ENCODE data around the gene CREG1. TPM values are rescaled to one million over a fixed set of nuclear protein-coding genes. Genes with fewer than 3 reads are reported as not detected.

The CREG1 gene
- total RNA-seq, 1 experiment from 2014 or later = 91.5 TPM

- Mint-ChIP-seq H3K4me1 (ENCODE audit: low read depth, unreplicated experiment) (peaks cover 14% of the 10 kb centered on the region), H3K36me3 (ENCODE audit: insufficient read depth, unreplicated experiment) (no peaks in the 10 kb centered on the region), H3K4me3 (ENCODE audit: unreplicated experiment) (no peak overlapping the region), H3K27ac (ENCODE audit: unreplicated experiment) (no peak overlapping the region), H3K9me3 (ENCODE audit: unreplicated experiment) (no peaks in the 10 kb centered on the region), H3K27me3 (ENCODE audit: insufficient read depth, unreplicated experiment) (no peaks in the 10 kb centered on the region)
- POLR2A ChIA-PET = no interaction called here
- Histone ChIP-seq H3K4me3 (ENCODE audit: low read depth, low read length) (no peak overlapping the region), H3K9me3 (peaks cover 3% of the 10 kb centered on the region; the same call in 1 of the 2 replicates), H3K36me3 (ENCODE audit: control insufficient read depth, insufficient read depth, low read length) (no peaks in the 10 kb centered on the region), H3K27me3 (replicated peaks; ENCODE audit: control insufficient read depth, insufficient read depth, low read length) (no peaks in the 10 kb centered on the region), H3K4me1 (peaks cover 16% of the 10 kb centered on the region)
- TF ChIP-seq CTCF (IDR thresholded peaks at IDR 0.05; ENCODE audit: insufficient read depth in 1 of 2, low read depth in 1 of 2, low read length in 1 of 2, severe bottlenecking in 1 of 2, unreplicated experiment in 1 of 2) = no peak
- BruUV-seq (replicated peaks) = no TSS peak
- DNase-seq = no peak
- CTCF ChIA-PET = interaction anchor here (0.7 kb wide), 1 partner anchor 62 kb away, joined by 7 read pairs; no protein-coding TSS in a partner anchor
- intact Hi-C loops (cut with micrococcal nuclease; ENCODE audit: unreplicated experiment) = no loop called here
Measured at GRCh38 chr1:167528057-167528728, 25.4 kb downstream of the CREG1 start.

GRCh38 chr1:167526667-167527383 lies 26.7 kb downstream of the CREG1 start:
- H3K36me3 Mint-ChIP-seq (ENCODE audit: insufficient read depth, unreplicated experiment) = no peaks in the 10 kb centered on the region
- intact Hi-C loops (cut with micrococcal nuclease; ENCODE audit: unreplicated experiment) = no loop called here
- ChIA-PET CTCF (no interaction called here), POLR2A (interaction anchor here (0.6 kb wide), 1 partner anchor 307 kb away, joined by 3 read pairs; no protein-coding TSS in a partner anchor)
- Histone ChIP-seq H3K27me3 (replicated peaks; ENCODE audit: control insufficient read depth, insufficient read depth, low read length) (no peaks in the 10 kb centered on the region), H3K36me3 (ENCODE audit: control insufficient read depth, insufficient read depth, low read length) (no peaks in the 10 kb centered on the region), H3K4me3 (ENCODE audit: low read depth, low read length) (no peak overlapping the region), H3K9me3 (peaks cover 5% of the 10 kb centered on the region; the same call in 1 of the 2 replicates), H3K4me1 (peaks cover 3% of the 10 kb centered on the region; the same call in 1 of the 2 replicates)
- H3K4me3 Mint-ChIP-seq (ENCODE audit: unreplicated experiment) = no peak overlapping the region
- DNase-seq = no peak
- BruUV-seq (replicated peaks) = no TSS peak
- no peak for TF ChIP-seq CTCF (IDR thresholded peaks at IDR 0.05; ENCODE audit: insufficient read depth in 1 of 2, low read depth in 1 of 2, low read length in 1 of 2, severe bottlenecking in 1 of 2, unreplicated experiment in 1 of 2)
- peaks cover 7% of the 10 kb centered on the region for H3K4me1 Mint-ChIP-seq (ENCODE audit: low read depth, unreplicated experiment)
- H3K27ac Mint-ChIP-seq (ENCODE audit: unreplicated experiment) = no peak overlapping the region
- no peaks in the 10 kb centered on the region for H3K27me3 Mint-ChIP-seq (ENCODE audit: insufficient read depth, unreplicated experiment)
- H3K9me3 Mint-ChIP-seq (ENCODE audit: unreplicated experiment) = no peaks in the 10 kb centered on the region

- no TSS peak for BruUV-seq (replicated peaks)
- intact Hi-C loops (cut with micrococcal nuclease; ENCODE audit: unreplicated experiment) = no loop called here
- Mint-ChIP-seq H3K36me3 (ENCODE audit: insufficient read depth, unreplicated experiment) (no peaks in the 10 kb centered on the region), H3K27me3 (ENCODE audit: insufficient read depth, unreplicated experiment) (no peaks in the 10 kb centered on the region), H3K9me3 (ENCODE audit: unreplicated experiment) (no peaks in the 10 kb centered on the region), H3K27ac (ENCODE audit: unreplicated experiment) (no peak overlapping the region), H3K4me3 (ENCODE audit: unreplicated experiment) (no peak overlapping the region), H3K4me1 (ENCODE audit: low read depth, unreplicated experiment) (peaks cover 7% of the 10 kb centered on the region)
- Histone ChIP-seq H3K36me3 (ENCODE audit: control insufficient read depth, insufficient read depth, low read length) (no peaks in the 10 kb centered on the region), H3K27me3 (replicated peaks; ENCODE audit: control insufficient read depth, insufficient read depth, low read length) (no peaks in the 10 kb centered on the region), H3K4me3 (ENCODE audit: low read depth, low read length) (no peak overlapping the region), H3K4me1 (no peaks in the 10 kb centered on the region), H3K9me3 (peaks cover 5% of the 10 kb centered on the region; the same call in 1 of the 2 replicates)
- POLR2A ChIA-PET = no interaction called here
- no peak for TF ChIP-seq CTCF (IDR thresholded peaks at IDR 0.05; ENCODE audit: insufficient read depth in 1 of 2, low read depth in 1 of 2, low read length in 1 of 2, severe bottlenecking in 1 of 2, unreplicated experiment in 1 of 2)
- peak in 1 of 2 experiments; percentile 49 for DNase-seq
- CTCF ChIA-PET = no interaction called here
Measured at GRCh38 chr1:167524651-167525050, 28.9 kb downstream of the CREG1 start.
